ENCODE data around the gene VANGL1.
A peak's percentile ranks its signal among the peaks of the same experiment; 100 is the strongest.

VANGL1 gene

GRCh38 chr1:115714572-115715141 lies 72.9 kb downstream of the VANGL1 start:
- H3K4me2 ChIP-seq (ENCODE audit: low read length), result no peak overlapping the region
- no peaks in the 10 kb centered on the region for H3K36me3 ChIP-seq (ENCODE audit: control insufficient read depth, insufficient read depth, low read length)
- H3K9ac ChIP-seq, result no peak overlapping the region
- no peak overlapping the region for H3K27ac ChIP-seq
- no peak overlapping the region for H3K4me3 ChIP-seq (ENCODE audit: low read depth, low read length)
- no peaks in the 10 kb centered on the region for H3K27me3 ChIP-seq (ENCODE audit: control insufficient read depth, insufficient read depth, low read length)
- H3K9me3 ChIP-seq (ENCODE audit: control insufficient read depth, low read length), result no peaks in the 10 kb centered on the region
- TF ChIP-seq CTCF (IDR thresholded peaks at IDR 0.05), result no peak
- no peak overlapping the region for H2AFZ ChIP-seq
- no peaks in the 10 kb centered on the region for H3K4me1 ChIP-seq
- H3K79me2 ChIP-seq, result no peaks in the 10 kb centered on the region

- Histone ChIP-seq H3K4me2 (ENCODE audit: low read length) (no peak overlapping the region), H3K4me3 (ENCODE audit: low read depth, low read length) (no peak overlapping the region), H3K9ac (no peak overlapping the region), H3K9me3 (ENCODE audit: control insufficient read depth, low read length) (no peaks in the 10 kb centered on the region), H2AFZ (no peak overlapping the region), H3K27ac (no peak overlapping the region), H3K27me3 (ENCODE audit: control insufficient read depth, insufficient read depth, low read length) (no peaks in the 10 kb centered on the region), H3K4me1 (no peaks in the 10 kb centered on the region), H3K79me2 (no peaks in the 10 kb centered on the region), H3K36me3 (ENCODE audit: control insufficient read depth, insufficient read depth, low read length) (no peaks in the 10 kb centered on the region)
- peak; percentile 23 for TF ChIP-seq CTCF (IDR thresholded peaks at IDR 0.05)
Measured at GRCh38 chr1:115717541-115717940, 75.8 kb downstream of the VANGL1 start.

- Histone ChIP-seq H3K36me3 (ENCODE audit: control insufficient read depth, insufficient read depth, low read length) (no peaks in the 10 kb centered on the region), H3K9ac (no peak overlapping the region), H3K4me1 (no peaks in the 10 kb centered on the region), H3K9me3 (ENCODE audit: control insufficient read depth, low read length) (no peaks in the 10 kb centered on the region), H2AFZ (no peak overlapping the region), H3K4me2 (ENCODE audit: low read length) (no peak overlapping the region), H3K27ac (no peak overlapping the region), H3K4me3 (ENCODE audit: low read depth, low read length) (no peak overlapping the region), H3K79me2 (no peaks in the 10 kb centered on the region), H3K27me3 (ENCODE audit: control insufficient read depth, insufficient read depth, low read length) (no peaks in the 10 kb centered on the region)
- TF ChIP-seq CTCF (IDR thresholded peaks at IDR 0.05), result no peak
Measured at GRCh38 chr1:115718011-115718754, 76.4 kb downstream of the VANGL1 start.

GRCh38 chr1:115719285-115719684 lies 77.5 kb downstream of the VANGL1 start:
- Histone ChIP-seq H3K79me2 (no peaks in the 10 kb centered on the region), H3K4me2 (ENCODE audit: low read length) (no peak overlapping the region), H3K27me3 (ENCODE audit: control insufficient read depth, insufficient read depth, low read length) (no peaks in the 10 kb centered on the region), H3K4me1 (no peaks in the 10 kb centered on the region), H3K4me3 (ENCODE audit: low read depth, low read length) (no peak overlapping the region), H3K36me3 (ENCODE audit: control insufficient read depth, insufficient read depth, low read length) (no peaks in the 10 kb centered on the region), H3K9me3 (ENCODE audit: control insufficient read depth, low read length) (no peaks in the 10 kb centered on the region), H3K9ac (no peak overlapping the region), H2AFZ (no peak overlapping the region), H3K27ac (no peak overlapping the region)
- no peak for TF ChIP-seq CTCF (IDR thresholded peaks at IDR 0.05)

GRCh38 chr1:115722221-115722620 lies 80.5 kb downstream of the VANGL1 start:
- Histone ChIP-seq H3K9me3 (ENCODE audit: control insufficient read depth, low read length) (no peaks in the 10 kb centered on the region), H3K4me3 (ENCODE audit: low read depth, low read length) (no peak overlapping the region), H3K79me2 (no peaks in the 10 kb centered on the region), H2AFZ (no peak overlapping the region), H3K27ac (no peak overlapping the region), H3K4me2 (ENCODE audit: low read length) (no peak overlapping the region), H3K27me3 (ENCODE audit: control insufficient read depth, insufficient read depth, low read length) (no peaks in the 10 kb centered on the region), H3K9ac (no peak overlapping the region), H3K36me3 (ENCODE audit: control insufficient read depth, insufficient read depth, low read length) (no peaks in the 10 kb centered on the region), H3K4me1 (no peaks in the 10 kb centered on the region)
- TF ChIP-seq CTCF (IDR thresholded peaks at IDR 0.05), result no peak
